HFFc6 (cell line): Measurements from ENCODE around the gene ITPK1. TPM values are rescaled to one million over a fixed set of nuclear protein-coding genes. Genes with fewer than 3 reads are reported as not detected.

Experiments used
- DNase-seq: peaks from one replicate; pipeline ENCODE4 v3.0.0-alpha.2; 2018
- H3K27ac Mint-ChIP-seq: 2 replicates; pipeline ENCODE4 v1.8.0; 2020; ENCODE audit warnings: mild to moderate bottlenecking, mixed read lengths
- H3K27me3 Mint-ChIP-seq: 2 replicates; pipeline ENCODE4 v1.8.0; 2021; ENCODE audit warnings: mild to moderate bottlenecking, moderate library complexity, mixed read lengths; ENCODE audit not compliant: insufficient read depth
- H3K36me3 Mint-ChIP-seq: 2 replicates; pipeline ENCODE4 v1.8.0; 2021; ENCODE audit warnings: low read depth, mixed read lengths
- H3K4me1 Mint-ChIP-seq: 2 replicates; pipeline ENCODE4 v1.8.0; 2020; ENCODE audit warnings: low read depth, mixed read lengths
- H3K4me3 Mint-ChIP-seq: 2 replicates; pipeline ENCODE4 v1.8.0; 2020; ENCODE audit warnings: mild to moderate bottlenecking, moderate library complexity, mixed read lengths
- H3K9me3 Mint-ChIP-seq: 2 replicates; pipeline ENCODE4 v1.8.0; 2020; ENCODE audit warnings: mild to moderate bottlenecking, mixed read lengths
- total RNA-seq, 6 experiments: library from RNA; stranded (reverse); fragmentation: NEBNext Ultra II Directional; extraction: Animal tissue kit (Norgen Biotek cat#: 25700); gene quantifications; 2 replicates in 1 of 6; 3 replicates in 5 of 6; pipeline ENCODE4 v1.2.3, GENCODE V29; 2021
- TF ChIP-seq, protein P1 (sequence below): fragments of 200-600 bp; sonication (generic); IDR thresholded peaks from 2 replicates; pipeline ENCODE4 v1.5.0; 2021; ENCODE audit warnings: antibody characterized with exemption, mild to moderate bottlenecking

ITPK1 gene
- total RNA-seq, 6 experiments from 2014 or later: 27.3 to 38.1 (median 32.4) TPM

GRCh38 chr14:93029417-93029816 is 86.3 kb downstream of the ITPK1 start:
- Mint-ChIP-seq H3K9me3 (no peaks in the 10 kb centered on the region), H3K27ac (no peak overlapping the region), H3K27me3 (no peaks in the 10 kb centered on the region; the same call in 1 of the 2 replicates), H3K4me3 (no peak overlapping the region), H3K4me1 (peaks cover 14% of the 10 kb centered on the region), H3K36me3 (no peaks in the 10 kb centered on the region)
- TF ChIP-seq, protein P1, sequence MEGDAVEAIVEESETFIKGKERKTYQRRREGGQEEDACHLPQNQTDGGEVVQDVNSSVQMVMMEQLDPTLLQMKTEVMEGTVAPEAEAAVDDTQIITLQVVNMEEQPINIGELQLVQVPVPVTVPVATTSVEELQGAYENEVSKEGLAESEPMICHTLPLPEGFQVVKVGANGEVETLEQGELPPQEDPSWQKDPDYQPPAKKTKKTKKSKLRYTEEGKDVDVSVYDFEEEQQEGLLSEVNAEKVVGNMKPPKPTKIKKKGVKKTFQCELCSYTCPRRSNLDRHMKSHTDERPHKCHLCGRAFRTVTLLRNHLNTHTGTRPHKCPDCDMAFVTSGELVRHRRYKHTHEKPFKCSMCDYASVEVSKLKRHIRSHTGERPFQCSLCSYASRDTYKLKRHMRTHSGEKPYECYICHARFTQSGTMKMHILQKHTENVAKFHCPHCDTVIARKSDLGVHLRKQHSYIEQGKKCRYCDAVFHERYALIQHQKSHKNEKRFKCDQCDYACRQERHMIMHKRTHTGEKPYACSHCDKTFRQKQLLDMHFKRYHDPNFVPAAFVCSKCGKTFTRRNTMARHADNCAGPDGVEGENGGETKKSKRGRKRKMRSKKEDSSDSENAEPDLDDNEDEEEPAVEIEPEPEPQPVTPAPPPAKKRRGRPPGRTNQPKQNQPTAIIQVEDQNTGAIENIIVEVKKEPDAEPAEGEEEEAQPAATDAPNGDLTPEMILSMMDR: no peak
- no peak for DNase-seq

DNA sequence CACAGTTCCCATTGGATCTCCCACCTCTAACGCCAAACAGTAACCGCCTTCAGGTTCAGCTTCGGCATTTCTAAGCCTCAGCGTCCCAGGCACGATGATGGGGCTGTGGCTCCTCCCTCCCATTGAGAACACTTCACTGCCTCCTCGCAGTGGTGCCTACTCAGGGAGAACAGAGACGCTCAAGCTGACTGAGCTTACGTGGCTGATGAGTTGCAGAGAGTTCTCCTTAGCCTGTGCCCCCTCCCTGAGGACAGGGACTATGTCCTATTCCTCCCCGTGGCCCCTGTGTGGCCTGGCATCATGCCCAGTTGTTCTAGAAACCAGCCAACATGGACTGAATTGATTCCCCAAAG is 87.0 kb downstream of the ITPK1 start:
- Mint-ChIP-seq H3K9me3 (no peaks in the 10 kb centered on the region), H3K4me3 (no peak overlapping the region), H3K4me1 (peaks cover 14% of the 10 kb centered on the region), H3K27ac (no peak overlapping the region), H3K27me3 (no peaks in the 10 kb centered on the region; the same call in 1 of the 2 replicates), H3K36me3 (no peaks in the 10 kb centered on the region)
- DNase-seq: no peak
- TF ChIP-seq, protein P1: no peak

DNA sequence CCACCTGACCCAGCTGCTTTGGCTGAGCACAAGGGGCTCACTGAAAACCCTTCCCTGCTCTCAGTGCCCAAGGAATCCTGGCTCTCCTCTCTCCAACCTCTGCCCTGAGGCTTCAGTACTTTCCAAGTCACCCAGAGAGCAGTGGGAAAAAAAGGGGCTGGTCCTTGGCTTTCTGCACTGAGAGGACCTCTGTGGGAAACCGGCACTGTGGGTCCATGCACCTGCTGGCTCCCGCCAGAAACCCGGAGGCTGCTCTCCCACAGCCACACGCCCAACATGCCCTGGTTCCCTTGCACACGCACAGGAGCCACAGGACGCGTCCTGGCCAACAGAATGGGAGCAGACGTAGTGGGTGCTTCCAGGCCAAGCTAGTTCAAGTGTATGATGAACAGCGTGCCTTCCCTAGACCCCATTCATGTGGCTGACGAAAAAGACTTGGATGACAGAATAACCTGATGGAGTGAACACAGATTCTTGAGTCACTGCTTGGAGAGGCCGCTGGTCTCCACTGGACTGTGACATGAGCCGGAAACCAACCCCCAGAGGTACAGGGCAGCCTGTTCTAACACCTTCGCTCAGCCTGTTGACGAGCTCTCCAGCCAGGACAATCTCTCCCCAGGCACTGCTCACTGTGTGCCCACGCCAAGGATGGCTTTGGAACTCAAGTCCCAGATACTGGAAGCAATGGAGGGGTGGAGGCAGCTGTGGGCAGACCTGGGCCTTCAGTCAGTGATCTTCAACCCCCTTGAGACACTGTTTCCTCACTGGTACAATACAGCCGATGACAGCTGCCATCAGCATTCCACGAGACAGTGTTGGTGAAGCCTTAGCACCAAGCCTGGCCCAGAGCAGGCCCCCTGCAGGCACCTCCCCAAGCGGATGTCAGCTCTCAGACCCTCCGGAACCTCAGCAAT is 87.7 kb downstream of the ITPK1 start:
- TF ChIP-seq, protein P1: no peak
- Mint-ChIP-seq H3K36me3 (no peaks in the 10 kb centered on the region), H3K27ac (no peak overlapping the region), H3K4me1 (peaks cover 14% of the 10 kb centered on the region), H3K27me3 (no peaks in the 10 kb centered on the region; the same call in 1 of the 2 replicates), H3K9me3 (no peaks in the 10 kb centered on the region), H3K4me3 (no peak overlapping the region)
- DNase-seq: no peak

- no peak for DNase-seq
- Mint-ChIP-seq H3K27ac (no peak overlapping the region), H3K4me3 (no peak overlapping the region), H3K4me1 (peaks cover 8% of the 10 kb centered on the region), H3K9me3 (no peaks in the 10 kb centered on the region), H3K27me3 (no peaks in the 10 kb centered on the region), H3K36me3 (no peaks in the 10 kb centered on the region)
- TF ChIP-seq, protein P1: no peak
Measured at GRCh38 chr14:93026339-93026738, 89.4 kb downstream of the ITPK1 start.

DNA sequence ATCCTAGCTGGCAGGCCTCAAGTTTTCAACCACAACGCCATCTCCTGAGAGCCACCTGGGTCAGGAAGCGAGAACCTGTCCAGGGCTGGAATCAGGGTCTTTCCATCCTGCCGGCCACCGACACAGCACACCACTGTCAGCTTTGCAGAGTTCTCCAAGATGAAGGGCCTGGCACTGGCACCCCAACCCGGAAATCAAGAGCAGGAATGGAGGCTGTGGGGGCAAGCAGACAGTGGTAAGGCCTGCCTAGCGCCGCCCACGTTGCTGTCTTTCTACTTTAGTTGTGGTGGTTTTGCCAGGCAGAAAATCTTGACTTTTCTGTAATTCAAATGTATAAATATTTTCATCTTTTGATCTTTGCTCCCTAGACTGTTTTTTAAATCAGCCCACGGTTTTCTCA is 90.7 kb downstream of the ITPK1 start:
- TF ChIP-seq, protein P1: no peak
- no peaks in the 10 kb centered on the region for H3K27me3 Mint-ChIP-seq
- no peak for DNase-seq
- H3K4me3 Mint-ChIP-seq: no peak overlapping the region
- H3K36me3 Mint-ChIP-seq: no peaks in the 10 kb centered on the region
- no peaks in the 10 kb centered on the region for H3K9me3 Mint-ChIP-seq
- no peak overlapping the region for H3K27ac Mint-ChIP-seq
- peaks cover 3% of the 10 kb centered on the region for H3K4me1 Mint-ChIP-seq
